Measurements from ENCODE around the gene BLOC1S6. TPM values are rescaled to one million over a fixed set of nuclear protein-coding genes. Genes with fewer than 3 reads are reported as not detected.

The BLOC1S6 gene
- total RNA-seq, 2 experiments from 2014 or later, result 68.5 TPM

DNA sequence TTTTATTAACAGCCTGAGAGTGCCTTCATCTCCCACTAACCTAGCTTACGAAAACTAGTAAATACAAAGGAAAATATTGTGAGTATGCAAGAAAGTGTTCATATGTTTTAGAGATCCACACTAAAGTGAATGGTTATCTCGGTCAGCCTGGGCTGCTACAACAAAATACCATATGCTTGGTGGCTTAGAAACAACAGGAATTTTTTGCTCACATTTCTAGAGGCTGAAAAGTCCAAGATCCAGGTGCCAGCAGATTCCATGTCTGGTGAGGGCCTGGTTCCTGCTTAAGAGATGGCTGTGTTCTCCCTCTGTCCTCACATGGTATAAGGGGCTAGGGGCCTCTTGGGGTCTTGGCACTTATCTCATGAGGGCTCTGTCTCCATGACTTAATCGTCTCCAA is 44.1 kb upstream of the BLOC1S6 start:
- H3K4me3 Mint-ChIP-seq, result no peak overlapping the region
- H3K27ac ChIP-seq (ENCODE audit: low read depth in 1 of 2, low read length in 2 of 2), result no peak overlapping the region
- H3K27ac Mint-ChIP-seq, result no peak overlapping the region
- no peaks in the 10 kb centered on the region for H3K9me3 Mint-ChIP-seq
- no peaks in the 10 kb centered on the region for H3K4me1 ChIP-seq (ENCODE audit: insufficient read depth, low read length)
- no peaks in the 10 kb centered on the region for H3K9me3 ChIP-seq (ENCODE audit: control insufficient read depth in 1 of 2, insufficient read depth in 1 of 2, low read length in 2 of 2)
- TF ChIP-seq CTCF (IDR thresholded peaks at IDR 0.05), result no peak
- ChIA-PET POLR2A (no interaction called here), CTCF (no interaction called here)
- DNase-seq (no peak), ATAC-seq (ENCODE audit: poor library complexity) (no peak)
- no peaks in the 10 kb centered on the region for H3K36me3 Mint-ChIP-seq (ENCODE audit: low read depth)
- intact Hi-C loops (cut with DNase I, micrococcal nuclease), result no loop called here
- H3K4me3 ChIP-seq (ENCODE audit: low read length), result no peak overlapping the region
- no peaks in the 10 kb centered on the region for H3K27me3 ChIP-seq (ENCODE audit: control insufficient read depth in 1 of 2, insufficient read depth in 2 of 2, low read length in 2 of 2)
- H3K27me3 Mint-ChIP-seq, result peaks cover 9% of the 10 kb centered on the region
- no peaks in the 10 kb centered on the region for H3K4me1 Mint-ChIP-seq (ENCODE audit: low read depth)
- H3K36me3 ChIP-seq (ENCODE audit: insufficient read depth, low read length), result no peaks in the 10 kb centered on the region

GRCh38 chr15:45544266-45545023 is 42.7 kb upstream of the BLOC1S6 start:
- no peak overlapping the region for H3K27ac ChIP-seq (ENCODE audit: low read depth in 1 of 2, low read length in 2 of 2)
- ChIA-PET CTCF (no interaction called here), POLR2A (no interaction called here)
- no peaks in the 10 kb centered on the region for H3K27me3 ChIP-seq (ENCODE audit: control insufficient read depth in 1 of 2, insufficient read depth in 2 of 2, low read length in 2 of 2)
- no peak overlapping the region for H3K4me3 Mint-ChIP-seq
- DNase-seq, result no peak
- H3K27me3 Mint-ChIP-seq, result peaks cover 17% of the 10 kb centered on the region
- H3K4me1 Mint-ChIP-seq (ENCODE audit: low read depth), result no peaks in the 10 kb centered on the region
- H3K9me3 Mint-ChIP-seq, result no peaks in the 10 kb centered on the region
- H3K4me3 ChIP-seq (ENCODE audit: low read length), result no peak overlapping the region
- no peaks in the 10 kb centered on the region for H3K36me3 Mint-ChIP-seq (ENCODE audit: low read depth)
- no peak for TF ChIP-seq CTCF (IDR thresholded peaks at IDR 0.05)
- ATAC-seq (ENCODE audit: poor library complexity), result no peak
- H3K4me1 ChIP-seq (ENCODE audit: insufficient read depth, low read length), result no peaks in the 10 kb centered on the region
- H3K27ac Mint-ChIP-seq, result no peak overlapping the region
- intact Hi-C loops (cut with DNase I, micrococcal nuclease), result no loop called here
- H3K9me3 ChIP-seq (ENCODE audit: control insufficient read depth in 1 of 2, insufficient read depth in 1 of 2, low read length in 2 of 2), result no peaks in the 10 kb centered on the region
- no peaks in the 10 kb centered on the region for H3K36me3 ChIP-seq (ENCODE audit: insufficient read depth, low read length)

DNA sequence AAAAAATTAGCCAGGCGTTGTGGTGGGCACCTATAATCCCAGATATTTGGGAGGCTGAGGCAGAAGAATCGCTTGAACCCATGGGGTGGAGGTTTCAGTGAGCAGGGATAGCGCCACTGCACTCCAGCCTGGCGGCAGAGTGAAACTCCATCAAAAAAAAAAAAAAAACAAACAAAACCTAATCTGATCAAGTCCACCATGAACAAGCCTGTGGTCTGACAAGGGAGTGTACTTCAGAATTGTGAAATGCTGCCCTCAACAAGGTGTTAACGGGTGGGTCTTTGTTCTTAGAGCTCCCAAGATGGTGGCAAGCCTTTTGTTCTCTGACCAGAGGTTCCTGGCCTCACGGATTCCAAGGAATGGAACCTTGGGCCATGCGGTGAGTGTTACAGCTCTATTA is 40.4 kb upstream of the BLOC1S6 start:
- Mint-ChIP-seq H3K27me3 (peaks cover 24% of the 10 kb centered on the region), H3K27ac (no peak overlapping the region), H3K9me3 (no peaks in the 10 kb centered on the region), H3K4me3 (no peak overlapping the region), H3K4me1 (ENCODE audit: low read depth) (no peaks in the 10 kb centered on the region), H3K36me3 (ENCODE audit: low read depth) (no peaks in the 10 kb centered on the region)
- no peaks in the 10 kb centered on the region for H3K4me1 ChIP-seq (ENCODE audit: insufficient read depth, low read length)
- ATAC-seq (ENCODE audit: poor library complexity), result no peak
- POLR2A ChIA-PET, result no interaction called here
- H3K9me3 ChIP-seq (ENCODE audit: control insufficient read depth in 1 of 2, insufficient read depth in 1 of 2, low read length in 2 of 2), result no peaks in the 10 kb centered on the region
- no peak overlapping the region for H3K27ac ChIP-seq (ENCODE audit: low read depth in 1 of 2, low read length in 2 of 2)
- no peaks in the 10 kb centered on the region for H3K27me3 ChIP-seq (ENCODE audit: control insufficient read depth in 1 of 2, insufficient read depth in 2 of 2, low read length in 2 of 2)
- TF ChIP-seq CTCF (IDR thresholded peaks at IDR 0.05), result no peak
- no peak for DNase-seq
- no peak overlapping the region for H3K4me3 ChIP-seq (ENCODE audit: low read length)
- intact Hi-C loops (cut with DNase I, micrococcal nuclease), result no loop called here
- H3K36me3 ChIP-seq (ENCODE audit: insufficient read depth, low read length), result no peaks in the 10 kb centered on the region
- CTCF ChIA-PET, result no interaction called here
